ENCODE measurements around the gene DBH. TPM values are rescaled to one million over a fixed set of nuclear protein-coding genes. Genes with fewer than 3 reads are reported as not detected.

The DBH gene
- total and polyA plus RNA-seq, 2 donors (not counting 3 experiments of a cell fraction or from before 2014, with no cell fraction given) = not detected

DNA sequence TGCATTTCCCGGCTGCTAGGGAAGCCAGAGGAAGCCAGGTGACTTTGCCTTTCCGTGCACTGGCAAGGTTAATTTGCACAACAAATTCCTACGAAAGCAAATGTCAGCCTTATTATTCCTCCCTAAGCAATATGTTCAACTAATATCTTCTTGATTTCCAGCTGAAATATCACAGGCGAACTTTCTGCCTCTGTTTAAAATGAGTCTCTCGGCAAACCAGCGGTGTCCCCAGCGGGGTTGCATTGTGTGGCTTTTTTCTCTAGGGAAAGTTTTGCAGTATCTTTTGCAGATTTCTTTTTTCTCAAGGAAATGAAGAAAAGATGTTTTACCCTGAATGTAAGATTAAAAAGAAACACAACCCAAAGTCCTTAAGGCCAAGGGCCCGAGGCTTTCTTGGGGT lies 1.9 kb downstream of the DBH start:
- H3K9me1 ChIP-seq (replicated peaks; ENCODE audit: control insufficient read depth, extremely low read depth, insufficient read depth, low read length) = no peaks in the 10 kb centered on the region
- no peak overlapping the region for H3K9ac ChIP-seq (replicated peaks; ENCODE audit: extremely low read depth, insufficient read depth, low read length)
- H3K4me2 ChIP-seq (ENCODE audit: insufficient read depth, low read length) = no peak overlapping the region
- no peaks in the 10 kb centered on the region for H3K4me1 ChIP-seq (ENCODE audit: control insufficient read depth, extremely low read depth, insufficient read depth, low read length)
- H3K36me3 ChIP-seq (ENCODE audit: control insufficient read depth in 2 of 2, extremely low read depth in 1 of 2, insufficient read depth in 2 of 2, low read length in 2 of 2) = no peaks in the 10 kb centered on the region
- no peaks in the 10 kb centered on the region for H3K27me3 ChIP-seq (ENCODE audit: control insufficient read depth in 2 of 2, insufficient read depth in 2 of 2, low read length in 2 of 2)
- intact Hi-C loops (cut with micrococcal nuclease) (no loop called here), dilution Hi-C loops (cut with MboI; ENCODE audit: extremely low pct_ligation_motif_present, low sequenced_read_pairs) (no loop called here)
- no peaks in the 10 kb centered on the region for H3K9me3 ChIP-seq (replicated peaks; ENCODE audit: control insufficient read depth, insufficient read depth, low read length)
- H3K27ac ChIP-seq (ENCODE audit: insufficient read depth, low read depth, low read length) = no peak overlapping the region
- no TSS peak for BruUV-seq (replicated peaks)
- no peaks in the 10 kb centered on the region for H4K20me1 ChIP-seq (replicated peaks; ENCODE audit: control insufficient read depth, extremely low read depth, insufficient read depth, low read length)
- ChIA-PET CTCF (no interaction called here), POLR2A (no interaction called here)
- H2AFZ ChIP-seq (ENCODE audit: low read depth, low read length) = no peak overlapping the region
- no peak for TF ChIP-seq POLR2A (IDR thresholded peaks at IDR 0.05; ENCODE audit: low read depth, low read length)
- TF ChIP-seq, protein P1, sequence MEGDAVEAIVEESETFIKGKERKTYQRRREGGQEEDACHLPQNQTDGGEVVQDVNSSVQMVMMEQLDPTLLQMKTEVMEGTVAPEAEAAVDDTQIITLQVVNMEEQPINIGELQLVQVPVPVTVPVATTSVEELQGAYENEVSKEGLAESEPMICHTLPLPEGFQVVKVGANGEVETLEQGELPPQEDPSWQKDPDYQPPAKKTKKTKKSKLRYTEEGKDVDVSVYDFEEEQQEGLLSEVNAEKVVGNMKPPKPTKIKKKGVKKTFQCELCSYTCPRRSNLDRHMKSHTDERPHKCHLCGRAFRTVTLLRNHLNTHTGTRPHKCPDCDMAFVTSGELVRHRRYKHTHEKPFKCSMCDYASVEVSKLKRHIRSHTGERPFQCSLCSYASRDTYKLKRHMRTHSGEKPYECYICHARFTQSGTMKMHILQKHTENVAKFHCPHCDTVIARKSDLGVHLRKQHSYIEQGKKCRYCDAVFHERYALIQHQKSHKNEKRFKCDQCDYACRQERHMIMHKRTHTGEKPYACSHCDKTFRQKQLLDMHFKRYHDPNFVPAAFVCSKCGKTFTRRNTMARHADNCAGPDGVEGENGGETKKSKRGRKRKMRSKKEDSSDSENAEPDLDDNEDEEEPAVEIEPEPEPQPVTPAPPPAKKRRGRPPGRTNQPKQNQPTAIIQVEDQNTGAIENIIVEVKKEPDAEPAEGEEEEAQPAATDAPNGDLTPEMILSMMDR (IDR thresholded peaks at IDR 0.05; ENCODE audit: extremely low read depth in 1 of 2, insufficient read depth in 1 of 2, low read depth in 1 of 2, low read length in 2 of 2) = no peak
- no peak for FAIRE-seq
- no peak for DNase-seq (ENCODE audit: low read depth, low spot score)
- no peaks in the 10 kb centered on the region for H3K79me2 ChIP-seq (ENCODE audit: control insufficient read depth, insufficient read depth, low read length)
- H3K4me3 ChIP-seq (replicated peaks in 1 of 3; ENCODE audit: insufficient read depth in 1 of 3, low read depth in 1 of 3, low read length in 3 of 3) = no peak overlapping the region

DNA sequence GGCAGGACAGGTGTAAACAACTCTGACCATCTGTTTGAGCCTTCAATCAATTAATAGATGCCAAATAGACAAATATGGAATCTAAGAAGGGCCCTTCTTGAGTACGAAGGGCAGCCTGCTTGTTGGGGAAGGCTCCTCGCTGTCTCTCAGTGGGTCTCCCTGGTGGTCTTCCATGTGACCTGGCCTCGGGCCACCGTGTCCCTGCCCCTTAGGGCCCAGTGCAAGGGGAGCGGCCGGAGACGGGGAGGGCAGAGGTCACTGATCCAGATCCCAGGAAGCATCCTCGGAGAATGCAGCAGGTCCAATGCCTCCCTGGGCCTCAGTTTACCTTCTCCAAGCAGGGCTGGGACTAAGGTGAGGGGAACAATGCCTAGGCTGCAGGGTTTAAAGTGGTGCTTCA lies 2.5 kb downstream of the DBH start:
- H3K4me3 ChIP-seq (replicated peaks in 1 of 3; ENCODE audit: insufficient read depth in 1 of 3, low read depth in 1 of 3, low read length in 3 of 3) = no peak overlapping the region
- H3K9me1 ChIP-seq (replicated peaks; ENCODE audit: control insufficient read depth, extremely low read depth, insufficient read depth, low read length) = no peaks in the 10 kb centered on the region
- intact Hi-C loops (cut with micrococcal nuclease) (no loop called here), dilution Hi-C loops (cut with MboI; ENCODE audit: extremely low pct_ligation_motif_present, low sequenced_read_pairs) (no loop called here)
- POLR2A ChIA-PET = no interaction called here
- H3K79me2 ChIP-seq (ENCODE audit: control insufficient read depth, insufficient read depth, low read length) = no peaks in the 10 kb centered on the region
- H3K9ac ChIP-seq (replicated peaks; ENCODE audit: extremely low read depth, insufficient read depth, low read length) = no peak overlapping the region
- no peaks in the 10 kb centered on the region for H3K27me3 ChIP-seq (ENCODE audit: control insufficient read depth in 2 of 2, insufficient read depth in 2 of 2, low read length in 2 of 2)
- H2AFZ ChIP-seq (ENCODE audit: low read depth, low read length) = no peak overlapping the region
- no peak overlapping the region for H3K4me2 ChIP-seq (ENCODE audit: insufficient read depth, low read length)
- CTCF ChIA-PET = no interaction called here
- H3K27ac ChIP-seq (ENCODE audit: insufficient read depth, low read depth, low read length) = no peak overlapping the region
- TF ChIP-seq EZH2 (IDR thresholded peaks at IDR 0.05; ENCODE audit: borderline replicate concordance, low read depth, low read length, severe bottlenecking) = no peak
- no peak for TF ChIP-seq FOS (IDR thresholded peaks at IDR 0.05; ENCODE audit: borderline replicate concordance, insufficient read depth, low read length)
- TF ChIP-seq, protein P2, sequence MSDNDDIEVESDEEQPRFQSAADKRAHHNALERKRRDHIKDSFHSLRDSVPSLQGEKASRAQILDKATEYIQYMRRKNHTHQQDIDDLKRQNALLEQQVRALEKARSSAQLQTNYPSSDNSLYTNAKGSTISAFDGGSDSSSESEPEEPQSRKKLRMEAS (IDR thresholded peaks at IDR 0.05; ENCODE audit: insufficient read depth, insufficient read length) = no peak
- H3K36me3 ChIP-seq (ENCODE audit: control insufficient read depth in 2 of 2, extremely low read depth in 1 of 2, insufficient read depth in 2 of 2, low read length in 2 of 2) = no peaks in the 10 kb centered on the region
- H3K4me1 ChIP-seq (ENCODE audit: control insufficient read depth, extremely low read depth, insufficient read depth, low read length) = no peaks in the 10 kb centered on the region
- no peaks in the 10 kb centered on the region for H4K20me1 ChIP-seq (replicated peaks; ENCODE audit: control insufficient read depth, extremely low read depth, insufficient read depth, low read length)
- FAIRE-seq (no peak), DNase-seq (ENCODE audit: low read depth, low spot score) (no peak)
- no peaks in the 10 kb centered on the region for H3K9me3 ChIP-seq (replicated peaks; ENCODE audit: control insufficient read depth, insufficient read depth, low read length)
- no TSS peak for BruUV-seq (replicated peaks)

Data from endothelial cell of umbilical vein (primary cell).